B cell (primary cell): Measurements from ENCODE around the gene WDR76.
"Not testable (repeated sequence)": the region's sequence is repeated elsewhere in the genome, so short reads cannot be mapped to it uniquely, and the experiment has no call there.

ENCODE experiments used
- CTCF ChIP-seq: fragments of 200-600 bp; IDR thresholded peaks from one replicate; pipeline ENCODE4 v1.8.0; 2022; ENCODE audit warnings: antibody characterized with exemption, mild to moderate bottlenecking
- EZH2 ChIP-seq: IDR thresholded peaks from 2 replicates; pipeline ENCODE4 v1.6.1; 2012; ENCODE audit warnings: borderline replicate concordance, low read depth, mild to moderate bottlenecking, moderate library complexity, low read length; ENCODE audit not compliant: insufficient read depth, poor library complexity, severe bottlenecking

DNA sequence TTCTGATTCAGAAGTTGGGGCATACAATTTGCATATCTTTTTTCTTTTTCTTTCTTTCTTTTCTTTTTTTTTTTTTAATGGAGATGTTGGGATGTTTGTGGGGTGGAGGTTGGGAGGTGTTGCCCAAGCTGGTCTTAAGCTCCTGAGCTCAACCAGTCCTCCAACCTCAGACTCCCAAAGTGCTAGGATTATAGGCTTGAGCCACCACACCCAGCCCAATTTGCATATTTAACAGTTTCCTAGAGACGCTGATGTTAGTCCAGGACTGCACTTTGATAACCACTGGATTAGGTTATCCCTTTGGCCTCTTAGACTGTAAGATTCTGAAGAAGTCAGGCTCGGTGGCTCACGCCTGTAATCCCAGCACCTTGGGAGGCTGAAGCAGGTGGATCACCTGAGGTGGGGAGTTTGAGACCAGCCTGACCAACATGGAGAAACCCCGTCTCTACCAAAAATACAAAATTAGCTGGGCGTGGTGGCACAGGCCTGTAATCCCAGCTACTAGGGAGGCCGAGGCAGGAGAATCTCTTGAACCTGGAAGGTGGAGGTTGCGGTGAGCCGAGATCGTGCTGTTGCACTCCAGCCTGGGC is 3.2 kb downstream of the WDR76 start:
- not testable (repeated sequence) for TF ChIP-seq CTCF, EZH2
